ENCODE results near the gene ACAP2.

- no peak; the same call in 1 of the 2 replicates for TF ChIP-seq CTCF (conservative IDR thresholded peaks at IDR 0.05; ENCODE audit: low read length)
- no peak for TF ChIP-seq EZH2phosphoT487 (IDR thresholded peaks at IDR 0.05; ENCODE audit: borderline replicate concordance, low read depth, low read length)
Observed at GRCh38 chr3:195260280-195260905, 182.4 kb downstream of the ACAP2 start.

Data from OCI-LY7 (cell line).